ENCODE measurements around the gene ANKMY1.

DNA sequence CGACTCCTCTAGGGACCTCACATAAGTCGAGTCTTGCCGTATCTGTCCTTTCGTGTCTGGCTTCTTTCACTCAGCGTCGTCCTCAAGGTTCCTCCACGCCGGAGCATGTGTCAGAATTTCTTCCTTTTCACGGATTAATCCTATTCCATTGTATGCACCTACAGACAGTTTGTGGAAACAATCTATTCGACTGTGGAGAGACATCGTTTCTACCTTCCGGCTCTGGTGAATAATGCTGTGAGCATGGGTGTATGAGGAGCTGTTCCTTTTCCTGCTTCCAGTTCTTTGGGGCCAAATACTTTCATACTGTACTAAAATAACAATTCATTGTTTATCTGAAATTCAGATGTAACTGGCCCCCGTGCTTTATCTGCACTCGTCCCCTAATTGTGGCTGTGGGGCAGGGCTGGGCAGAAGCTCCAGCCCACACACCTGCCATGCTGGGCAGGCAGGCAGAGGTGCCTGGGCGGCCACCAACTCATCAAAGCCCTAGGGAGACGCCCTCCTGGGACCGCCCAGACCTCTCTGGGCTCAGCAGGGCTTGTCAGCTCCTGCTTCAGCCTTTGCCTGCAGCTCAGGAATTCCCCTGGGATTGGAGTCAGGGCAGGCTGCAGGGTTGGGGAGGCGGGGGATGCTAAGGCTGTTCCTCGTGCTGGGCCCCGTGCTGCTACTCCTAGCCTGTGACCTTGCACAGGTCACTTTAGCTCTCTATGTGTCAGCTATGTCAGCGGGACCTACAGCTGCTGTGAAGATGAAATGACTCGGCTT, 107.8 kb downstream of the ANKMY1 start:
- TF ChIP-seq CTCF (IDR thresholded peaks at IDR 0.05 in 8 of 11, conservative IDR thresholded peaks at IDR 0.05 in 3 of 11): no peak
- TF ChIP-seq POLR2AphosphoS5 (IDR thresholded peaks at IDR 0.05): no peak
- no peak for TF ChIP-seq POLR2A (IDR thresholded peaks at IDR 0.05)

Measured in spleen (tissue), 7 donors.